GM23338 (cell line): ENCODE data around the gene TMBIM1. TPM values are rescaled to one million over a fixed set of nuclear protein-coding genes. Genes with fewer than 3 reads are reported as not detected.

Source experiments
- CREB1 ChIP-seq: fragments of 250-450 bp; sonication (Bioruptor Pico); IDR thresholded peaks from 2 replicates; pipeline ENCODE4 v1.5.0; 2020; ENCODE audit warnings: low read depth, mild to moderate bottlenecking, moderate library complexity
- EZH2 ChIP-seq: fragments of 200-600 bp; sonication (generic); IDR thresholded peaks from one replicate; pipeline ENCODE4 v1.8.0; 2017; ENCODE audit warnings: antibody characterized with exemption, mild to moderate bottlenecking, low read depth; ENCODE audit not compliant: unreplicated experiment
- EZH2phosphoT487 ChIP-seq: fragments of 200-600 bp; sonication (generic); IDR thresholded peaks from one replicate; pipeline ENCODE4 v1.8.1; 2018; ENCODE audit warnings: antibody characterized with exemption; ENCODE audit not compliant: unreplicated experiment
- JUNB ChIP-seq: IDR thresholded peaks from one replicate; pipeline ENCODE4 v1.6.1; 2016; ENCODE audit warnings: antibody characterized with exemption; ENCODE audit not compliant: unreplicated experiment
- POLR2AphosphoS5 ChIP-seq: IDR thresholded peaks from 2 replicates; pipeline ENCODE4 v1.6.1; 2016; ENCODE audit warnings: antibody characterized with exemption, low read depth
- STAT1 ChIP-seq: IDR thresholded peaks from one replicate; pipeline ENCODE4 v1.6.1; 2016; ENCODE audit warnings: antibody characterized with exemption; ENCODE audit not compliant: unreplicated experiment
- ZNF114 ChIP-seq: fragments of 250-450 bp; sonication (Bioruptor Pico); IDR thresholded peaks from 2 replicates; pipeline ENCODE4 v1.5.0; 2020; ENCODE audit warnings: mild to moderate bottlenecking, moderate library complexity
- ZNF331 ChIP-seq: fragments of 250-450 bp; sonication (Bioruptor Pico); IDR thresholded peaks from 2 replicates; pipeline ENCODE4 v1.5.0; 2020; ENCODE audit warnings: low read depth, mild to moderate bottlenecking, moderate library complexity
- ZNF462 ChIP-seq: fragments of 250-450 bp; sonication (Bioruptor Pico); IDR thresholded peaks from 2 replicates; pipeline ENCODE4 v1.5.0; 2020; ENCODE audit warnings: mild to moderate bottlenecking, moderate library complexity
- polyA plus RNA-seq: library from polyadenylated mRNA; unstranded; fragments of >200 nt; fragmentation: Nextera tagmentation; extraction: Ambion mirVana; gene quantifications from 2 replicates; pipeline ENCODE4 v1.2.1, GENCODE V29; 2016
- total RNA-seq: library from RNA; depleted of rRNA; stranded (reverse); fragments of >200 nt; shearing (Covaris generic); gene quantifications from 2 replicates; pipeline ENCODE4 v1.2.3, GENCODE V29; 2014
- TF ChIP-seq, protein P1 (sequence below): IDR thresholded peaks from 2 replicates; pipeline ENCODE4 v1.6.1; 2016; ENCODE audit warnings: antibody characterized with exemption

Gene TMBIM1
- total and polyA plus RNA-seq, 2 experiments from 2014 or later, result 12.0 to 20.8 TPM

- no peak for TF ChIP-seq ZNF462 (CRISPR knock-in tag)
- TF ChIP-seq EZH2phosphoT487, result no peak
- no peak for TF ChIP-seq ZNF331 (CRISPR knock-in tag)
- TF ChIP-seq CREB1 (CRISPR knock-in tag), result no peak
- TF ChIP-seq JUNB, result no peak
- TF ChIP-seq POLR2AphosphoS5, result no peak
- no peak for TF ChIP-seq STAT1
- no peak for TF ChIP-seq EZH2
- TF ChIP-seq, protein P1, sequence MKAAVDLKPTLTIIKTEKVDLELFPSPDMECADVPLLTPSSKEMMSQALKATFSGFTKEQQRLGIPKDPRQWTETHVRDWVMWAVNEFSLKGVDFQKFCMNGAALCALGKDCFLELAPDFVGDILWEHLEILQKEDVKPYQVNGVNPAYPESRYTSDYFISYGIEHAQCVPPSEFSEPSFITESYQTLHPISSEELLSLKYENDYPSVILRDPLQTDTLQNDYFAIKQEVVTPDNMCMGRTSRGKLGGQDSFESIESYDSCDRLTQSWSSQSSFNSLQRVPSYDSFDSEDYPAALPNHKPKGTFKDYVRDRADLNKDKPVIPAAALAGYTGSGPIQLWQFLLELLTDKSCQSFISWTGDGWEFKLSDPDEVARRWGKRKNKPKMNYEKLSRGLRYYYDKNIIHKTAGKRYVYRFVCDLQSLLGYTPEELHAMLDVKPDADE, result no peak
- no peak for TF ChIP-seq ZNF114 (CRISPR knock-in tag)
These were observed 63.8 kb downstream of the TMBIM1 start (continued) for GRCh38 chr2:218228366-218229090.
